ENCODE data around the gene ACTL6B.
A peak's percentile ranks its signal among the peaks of the same experiment; 100 is the strongest.

The ACTL6B gene

GRCh38 chr7:100677308-100678267 lies 21.3 kb upstream of the ACTL6B start:
- TF ChIP-seq, protein P1, sequence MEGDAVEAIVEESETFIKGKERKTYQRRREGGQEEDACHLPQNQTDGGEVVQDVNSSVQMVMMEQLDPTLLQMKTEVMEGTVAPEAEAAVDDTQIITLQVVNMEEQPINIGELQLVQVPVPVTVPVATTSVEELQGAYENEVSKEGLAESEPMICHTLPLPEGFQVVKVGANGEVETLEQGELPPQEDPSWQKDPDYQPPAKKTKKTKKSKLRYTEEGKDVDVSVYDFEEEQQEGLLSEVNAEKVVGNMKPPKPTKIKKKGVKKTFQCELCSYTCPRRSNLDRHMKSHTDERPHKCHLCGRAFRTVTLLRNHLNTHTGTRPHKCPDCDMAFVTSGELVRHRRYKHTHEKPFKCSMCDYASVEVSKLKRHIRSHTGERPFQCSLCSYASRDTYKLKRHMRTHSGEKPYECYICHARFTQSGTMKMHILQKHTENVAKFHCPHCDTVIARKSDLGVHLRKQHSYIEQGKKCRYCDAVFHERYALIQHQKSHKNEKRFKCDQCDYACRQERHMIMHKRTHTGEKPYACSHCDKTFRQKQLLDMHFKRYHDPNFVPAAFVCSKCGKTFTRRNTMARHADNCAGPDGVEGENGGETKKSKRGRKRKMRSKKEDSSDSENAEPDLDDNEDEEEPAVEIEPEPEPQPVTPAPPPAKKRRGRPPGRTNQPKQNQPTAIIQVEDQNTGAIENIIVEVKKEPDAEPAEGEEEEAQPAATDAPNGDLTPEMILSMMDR (IDR thresholded peaks at IDR 0.05; ENCODE audit: low read depth, low read length, missing control alignments): no peak
- in situ Hi-C loops (cut with HindIII; ENCODE audit: low pct_ligation_motif_present, low sequenced_read_pairs): no loop called here
- no peak for DNase-seq
- Histone ChIP-seq H3K27ac (no peak overlapping the region), H3K4me3 (ENCODE audit: low read depth, low read length) (no peak overlapping the region), H3K27me3 (replicated peaks) (no peaks in the 10 kb centered on the region), H3K36me3 (replicated peaks) (peaks cover 50% of the 10 kb centered on the region)

DNA sequence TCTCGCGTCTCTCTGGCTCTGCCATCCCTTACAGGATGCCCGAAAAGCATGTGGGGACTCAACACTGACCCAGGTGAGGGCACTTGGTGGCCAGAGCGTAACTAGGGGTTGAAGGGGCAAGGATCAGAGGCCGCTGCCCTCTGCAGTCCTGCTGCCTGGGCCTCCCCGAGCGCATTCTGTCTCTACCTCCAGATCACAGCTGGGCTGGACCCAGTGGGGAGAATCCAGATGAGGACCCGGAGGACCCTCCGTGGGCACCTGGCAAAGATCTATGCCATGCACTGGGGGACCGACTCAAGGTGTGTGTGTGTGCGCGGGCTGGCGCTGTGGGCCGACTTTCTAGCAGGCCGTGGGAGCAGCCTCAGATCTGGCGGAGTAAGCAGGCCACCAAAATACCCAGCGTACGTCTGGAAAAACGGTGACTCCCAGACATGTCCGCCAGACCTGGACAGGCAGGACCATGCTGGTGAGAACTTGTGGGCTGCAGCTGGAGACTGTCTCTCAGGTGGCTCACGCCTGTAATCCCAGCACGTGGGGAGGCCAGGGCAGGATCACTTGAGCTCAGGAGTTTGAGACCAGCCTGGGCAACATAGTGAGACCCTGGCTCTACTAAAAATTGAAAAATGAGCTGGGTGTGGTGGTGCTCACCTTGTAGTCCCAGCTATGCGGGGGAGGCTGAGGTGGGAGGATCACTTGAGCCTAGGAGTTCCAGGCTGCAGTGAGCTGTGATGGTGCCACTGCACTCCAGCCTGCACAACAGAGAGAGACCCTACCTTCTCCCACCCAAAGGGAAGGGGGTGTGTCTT lies 20.5 kb upstream of the ACTL6B start:
- Histone ChIP-seq H3K27me3 (replicated peaks) (no peaks in the 10 kb centered on the region), H3K36me3 (replicated peaks) (peaks cover 46% of the 10 kb centered on the region), H3K4me3 (ENCODE audit: low read depth, low read length) (peak overlapping the region; percentile 89), H3K27ac (no peak overlapping the region)
- no peak for DNase-seq
- in situ Hi-C loops (cut with HindIII; ENCODE audit: low pct_ligation_motif_present, low sequenced_read_pairs): no loop called here
- TF ChIP-seq, protein P1 (IDR thresholded peaks at IDR 0.05; ENCODE audit: low read depth, low read length, missing control alignments): no peak

DNA sequence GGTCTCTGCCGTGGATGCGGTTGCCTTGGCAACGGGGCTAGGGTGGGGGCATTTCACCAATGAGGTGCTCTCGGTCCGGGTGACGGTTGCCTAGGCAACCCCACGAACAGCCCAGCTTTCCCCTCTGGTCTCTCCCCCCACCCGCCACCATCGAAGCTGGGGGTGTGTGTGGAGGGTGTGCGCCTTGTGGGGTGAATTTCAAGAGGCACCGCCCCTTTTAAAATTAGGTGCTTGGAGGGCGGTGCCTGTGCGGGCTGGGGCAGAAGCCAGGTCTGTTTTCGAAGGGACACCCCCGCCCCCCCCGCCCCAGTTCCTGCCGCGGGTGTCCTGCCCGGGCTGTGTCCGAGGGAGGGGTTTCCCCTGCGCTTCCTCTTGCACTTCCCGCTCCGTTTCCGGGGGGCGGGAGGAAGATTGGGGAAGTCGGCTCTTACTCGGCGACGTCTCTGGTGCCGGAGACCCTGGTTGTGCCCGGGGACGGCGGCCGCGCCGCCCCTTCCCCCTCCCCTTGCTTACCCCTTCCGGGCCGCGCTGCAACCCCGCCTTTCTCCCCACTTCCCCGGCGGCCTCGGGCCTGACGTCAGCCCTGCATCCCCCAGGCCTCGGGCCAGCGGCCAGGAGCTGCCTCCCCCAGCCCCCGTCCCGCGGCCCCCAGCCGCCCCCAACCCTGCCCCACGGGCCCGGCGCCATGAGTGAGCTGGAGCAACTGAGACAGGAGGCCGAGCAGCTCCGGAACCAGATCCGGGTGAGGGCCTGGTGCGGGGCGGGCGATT lies 19.5 kb upstream of the ACTL6B start:
- peak overlapping the region; percentile 22 for H3K27ac ChIP-seq
- in situ Hi-C loops (cut with HindIII; ENCODE audit: low pct_ligation_motif_present, low sequenced_read_pairs): no loop called here

DNA sequence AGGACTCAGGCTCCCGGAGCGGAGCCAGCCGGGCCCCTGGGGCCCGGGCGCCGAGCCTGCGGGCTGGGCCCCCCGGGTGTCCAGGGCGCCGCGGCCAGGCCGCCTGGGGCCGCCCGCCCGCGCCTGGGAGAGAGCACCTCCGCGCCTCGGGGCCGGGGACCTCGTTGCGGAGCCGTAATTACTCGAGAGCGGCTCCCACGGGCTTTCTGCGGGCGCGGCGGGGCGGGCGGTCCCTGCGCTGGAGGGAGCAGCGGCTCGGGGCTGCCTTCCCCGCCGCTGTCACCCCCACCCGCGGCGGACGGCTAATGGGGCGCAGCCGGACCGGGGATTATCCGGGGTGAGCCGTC lies 18.8 kb upstream of the ACTL6B start:
- peaks cover 34% of the 10 kb centered on the region for H3K36me3 ChIP-seq (replicated peaks)
- TF ChIP-seq, protein P1 (IDR thresholded peaks at IDR 0.05; ENCODE audit: low read depth, low read length, missing control alignments): no peak
- no peak overlapping the region for H3K27ac ChIP-seq
- peak overlapping the region; percentile 89 for H3K4me3 ChIP-seq (ENCODE audit: low read depth, low read length)
- no peak for DNase-seq
- in situ Hi-C loops (cut with HindIII; ENCODE audit: low pct_ligation_motif_present, low sequenced_read_pairs): no loop called here
- H3K27me3 ChIP-seq (replicated peaks): no peaks in the 10 kb centered on the region

More for the DNA sequence above, 19.5 kb upstream of the ACTL6B start:
- TF ChIP-seq, protein P1 (IDR thresholded peaks at IDR 0.05; ENCODE audit: low read depth, low read length, missing control alignments): no peak
- H3K36me3 ChIP-seq (replicated peaks): peaks cover 39% of the 10 kb centered on the region
- DNase-seq: peak; percentile 40
- peak overlapping the region; percentile 89 for H3K4me3 ChIP-seq (ENCODE audit: low read depth, low read length)
- no peaks in the 10 kb centered on the region for H3K27me3 ChIP-seq (replicated peaks)

GRCh38 chr7:100674411-100675104 lies 18.3 kb upstream of the ACTL6B start:
- no peak overlapping the region for H3K27ac ChIP-seq
- in situ Hi-C loops (cut with HindIII; ENCODE audit: low pct_ligation_motif_present, low sequenced_read_pairs): no loop called here
- TF ChIP-seq, protein P1 (IDR thresholded peaks at IDR 0.05; ENCODE audit: low read depth, low read length, missing control alignments): no peak
- peak overlapping the region; percentile 89 for H3K4me3 ChIP-seq (ENCODE audit: low read depth, low read length)
- no peaks in the 10 kb centered on the region for H3K27me3 ChIP-seq (replicated peaks)
- DNase-seq: no peak
- H3K36me3 ChIP-seq (replicated peaks): peaks cover 31% of the 10 kb centered on the region

Measured in brain microvascular endothelial cell (primary cell).